ENCODE results near the gene EPHB2. TPM values are rescaled to one million over a fixed set of nuclear protein-coding genes. Genes with fewer than 3 reads are reported as not detected.

Gene EPHB2
- total RNA-seq, 4 donors from 2014 or later = 0.32 to 4.0 (median 1.7) TPM

- no peaks in the 10 kb centered on the region for H3K4me1 ChIP-seq
- TF ChIP-seq POLR2AphosphoS5 (IDR thresholded peaks at IDR 0.05) (no peak), POLR2A (IDR thresholded peaks at IDR 0.05) (no peak), EP300 (IDR thresholded peaks at IDR 0.05) (no peak)
- TF ChIP-seq, protein P1, sequence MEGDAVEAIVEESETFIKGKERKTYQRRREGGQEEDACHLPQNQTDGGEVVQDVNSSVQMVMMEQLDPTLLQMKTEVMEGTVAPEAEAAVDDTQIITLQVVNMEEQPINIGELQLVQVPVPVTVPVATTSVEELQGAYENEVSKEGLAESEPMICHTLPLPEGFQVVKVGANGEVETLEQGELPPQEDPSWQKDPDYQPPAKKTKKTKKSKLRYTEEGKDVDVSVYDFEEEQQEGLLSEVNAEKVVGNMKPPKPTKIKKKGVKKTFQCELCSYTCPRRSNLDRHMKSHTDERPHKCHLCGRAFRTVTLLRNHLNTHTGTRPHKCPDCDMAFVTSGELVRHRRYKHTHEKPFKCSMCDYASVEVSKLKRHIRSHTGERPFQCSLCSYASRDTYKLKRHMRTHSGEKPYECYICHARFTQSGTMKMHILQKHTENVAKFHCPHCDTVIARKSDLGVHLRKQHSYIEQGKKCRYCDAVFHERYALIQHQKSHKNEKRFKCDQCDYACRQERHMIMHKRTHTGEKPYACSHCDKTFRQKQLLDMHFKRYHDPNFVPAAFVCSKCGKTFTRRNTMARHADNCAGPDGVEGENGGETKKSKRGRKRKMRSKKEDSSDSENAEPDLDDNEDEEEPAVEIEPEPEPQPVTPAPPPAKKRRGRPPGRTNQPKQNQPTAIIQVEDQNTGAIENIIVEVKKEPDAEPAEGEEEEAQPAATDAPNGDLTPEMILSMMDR (IDR thresholded peaks at IDR 0.05) = no peak
- DNase-seq (ENCODE audit: low spot score in 2 of 2) = no peak
- H3K27me3 ChIP-seq = no peaks in the 10 kb centered on the region
- no peaks in the 10 kb centered on the region for H3K36me3 ChIP-seq
- 100% methylated on average over 1 of the region's 9 CpGs for WGBS
- H3K4me3 ChIP-seq = no peak overlapping the region
- no peaks in the 10 kb centered on the region for H3K9me3 ChIP-seq
- no peak overlapping the region for H3K27ac ChIP-seq
Measured at GRCh38 chr1:22895357-22895756, 184.7 kb downstream of the EPHB2 start.

DNA sequence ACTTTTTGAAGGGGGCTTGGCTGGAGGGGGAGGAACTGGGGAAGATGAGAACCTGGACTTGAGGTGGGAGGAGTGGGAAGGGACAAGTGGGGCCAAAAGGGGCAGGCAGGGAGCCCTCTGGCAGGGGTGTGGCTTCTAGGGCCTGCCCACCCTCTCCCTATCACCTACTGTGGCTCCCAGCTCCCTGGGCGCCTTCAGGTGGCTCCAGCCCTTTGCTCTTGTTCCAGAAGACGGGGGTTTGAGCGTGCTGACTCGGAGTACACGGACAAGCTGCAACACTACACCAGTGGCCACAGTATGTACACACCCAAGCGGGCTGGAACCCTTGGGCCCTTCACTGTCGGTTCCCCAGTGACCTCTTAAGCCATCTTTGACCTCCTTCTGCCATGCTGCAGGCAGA lies 185.5 kb downstream of the EPHB2 start:
- Histone ChIP-seq H3K36me3 (no peaks in the 10 kb centered on the region), H3K27me3 (no peaks in the 10 kb centered on the region)
- 83% methylated on average over 6 of the region's 7 CpGs for WGBS

GRCh38 chr1:22900451-22900850 lies 189.8 kb downstream of the EPHB2 start:
- TF ChIP-seq, protein P1 (IDR thresholded peaks at IDR 0.05) = no peak
- TF ChIP-seq POLR2AphosphoS5 (IDR thresholded peaks at IDR 0.05) (no peak), POLR2A (IDR thresholded peaks at IDR 0.05) (no peak), EP300 (IDR thresholded peaks at IDR 0.05) (no peak)
- H3K9me3 ChIP-seq = no peaks in the 10 kb centered on the region
- no peaks in the 10 kb centered on the region for H3K4me1 ChIP-seq
- no peaks in the 10 kb centered on the region for H3K36me3 ChIP-seq
- H3K4me3 ChIP-seq = no peak overlapping the region
- WGBS = 73% methylated on average over 3 of the region's 3 CpGs
- no peaks in the 10 kb centered on the region for H3K27me3 ChIP-seq
- no peak for DNase-seq (ENCODE audit: low spot score in 2 of 2)
- H3K27ac ChIP-seq = no peak overlapping the region

More for the DNA sequence above, 185.5 kb downstream of the EPHB2 start:
- TF ChIP-seq POLR2AphosphoS5 (IDR thresholded peaks at IDR 0.05) = no peak
- no peak for TF ChIP-seq EP300 (IDR thresholded peaks at IDR 0.05)
- TF ChIP-seq, protein P1 (IDR thresholded peaks at IDR 0.05) = no peak
- no peak for TF ChIP-seq POLR2A (IDR thresholded peaks at IDR 0.05)
- Histone ChIP-seq H3K9me3 (no peaks in the 10 kb centered on the region), H3K4me3 (no peak overlapping the region), H3K4me1 (no peaks in the 10 kb centered on the region), H3K27ac (no peak overlapping the region)
- DNase-seq (ENCODE audit: low spot score in 2 of 2) = no peak

DNA sequence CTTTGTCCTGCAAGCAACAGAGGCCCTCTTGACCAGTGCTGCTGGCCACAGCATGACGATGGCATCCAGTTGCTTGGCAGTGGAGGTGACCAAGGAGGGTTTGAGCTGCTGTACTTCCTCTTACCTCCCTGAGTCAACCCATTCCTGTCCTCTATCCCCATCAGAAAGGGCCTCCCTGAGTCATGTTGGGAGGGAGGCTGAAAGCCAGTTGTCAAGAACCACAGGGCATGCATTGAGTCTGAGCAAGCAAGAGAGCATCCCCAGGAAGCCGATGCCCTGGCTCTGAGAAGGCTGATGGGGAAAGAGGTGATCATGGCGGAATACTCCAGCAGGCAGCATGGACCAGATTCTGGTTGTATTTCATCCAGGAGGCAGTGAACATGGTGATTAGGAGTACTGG lies 192.5 kb downstream of the EPHB2 start:
- Histone ChIP-seq H3K4me1 (no peaks in the 10 kb centered on the region), H3K27ac (no peak overlapping the region), H3K9me3 (no peaks in the 10 kb centered on the region), H3K4me3 (no peak overlapping the region), H3K36me3 (no peaks in the 10 kb centered on the region), H3K27me3 (no peaks in the 10 kb centered on the region)
- 100% methylated on average over 3 of the region's 3 CpGs for WGBS
- TF ChIP-seq, protein P1 (IDR thresholded peaks at IDR 0.05) = no peak
- TF ChIP-seq EP300 (IDR thresholded peaks at IDR 0.05) (no peak), POLR2A (IDR thresholded peaks at IDR 0.05) (no peak), POLR2AphosphoS5 (IDR thresholded peaks at IDR 0.05) (no peak)
- no peak for DNase-seq (ENCODE audit: low spot score in 2 of 2)

DNA sequence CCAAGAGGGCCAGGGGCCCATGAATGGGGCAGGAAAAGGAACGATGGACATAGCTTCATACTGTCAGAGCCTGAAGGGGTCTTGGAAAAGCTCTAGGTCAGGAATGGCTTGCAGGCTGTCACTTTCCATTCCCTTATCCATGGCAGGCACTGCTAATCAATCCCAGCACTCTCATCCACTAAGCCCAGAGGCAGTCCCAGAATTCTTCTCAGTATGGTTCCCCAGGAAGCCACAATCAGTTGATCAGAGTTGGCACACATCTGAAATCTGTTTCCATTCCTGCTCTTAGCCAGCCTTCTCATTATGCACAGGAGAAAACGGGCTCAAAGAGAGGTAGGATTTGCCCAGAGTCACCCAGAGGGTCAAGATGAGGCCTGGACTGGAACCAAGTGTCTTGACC lies 196.3 kb downstream of the EPHB2 start:
- H3K9me3 ChIP-seq = no peaks in the 10 kb centered on the region
- no peaks in the 10 kb centered on the region for H3K4me1 ChIP-seq
- no peak overlapping the region for H3K27ac ChIP-seq
- no peak overlapping the region for H3K4me3 ChIP-seq
- TF ChIP-seq EP300 (IDR thresholded peaks at IDR 0.05) (no peak), POLR2A (IDR thresholded peaks at IDR 0.05) (no peak), POLR2AphosphoS5 (IDR thresholded peaks at IDR 0.05) (no peak)
- TF ChIP-seq, protein P1 (IDR thresholded peaks at IDR 0.05) = no peak
- no peaks in the 10 kb centered on the region for H3K36me3 ChIP-seq
- 73% methylated on average over 2 of the region's 2 CpGs for WGBS
- no peak for DNase-seq (ENCODE audit: low spot score in 2 of 2)
- no peaks in the 10 kb centered on the region for H3K27me3 ChIP-seq

All from suprapubic skin (tissue), 4 donors.